MM.1S (cell line): ENCODE measurements around the gene EXOC6.

ENCODE experiments used
- EZH2 ChIP-seq: fragments of 300-600 bp; sonication (generic); optimal IDR thresholded peaks from 2 replicates; pipeline ENCODE3; 2017; ENCODE audit warnings: low read depth, mild to moderate bottlenecking, antibody characterized with exemption, low read length, mixed read lengths
- EZH2phosphoT487 ChIP-seq: fragments of 300-600 bp; sonication (generic); IDR thresholded peaks from 2 replicates; pipeline ENCODE4 v1.6.1; 2018; ENCODE audit warnings: antibody characterized with exemption, low read length
- TF ChIP-seq, protein P1 (sequence below): fragments of 300-600 bp; sonication (generic); IDR thresholded peaks from 2 replicates; pipeline ENCODE4 v1.5.1; 2016; ENCODE audit warnings: antibody characterized with exemption, low read length, mixed read lengths

- TF ChIP-seq, protein P1, sequence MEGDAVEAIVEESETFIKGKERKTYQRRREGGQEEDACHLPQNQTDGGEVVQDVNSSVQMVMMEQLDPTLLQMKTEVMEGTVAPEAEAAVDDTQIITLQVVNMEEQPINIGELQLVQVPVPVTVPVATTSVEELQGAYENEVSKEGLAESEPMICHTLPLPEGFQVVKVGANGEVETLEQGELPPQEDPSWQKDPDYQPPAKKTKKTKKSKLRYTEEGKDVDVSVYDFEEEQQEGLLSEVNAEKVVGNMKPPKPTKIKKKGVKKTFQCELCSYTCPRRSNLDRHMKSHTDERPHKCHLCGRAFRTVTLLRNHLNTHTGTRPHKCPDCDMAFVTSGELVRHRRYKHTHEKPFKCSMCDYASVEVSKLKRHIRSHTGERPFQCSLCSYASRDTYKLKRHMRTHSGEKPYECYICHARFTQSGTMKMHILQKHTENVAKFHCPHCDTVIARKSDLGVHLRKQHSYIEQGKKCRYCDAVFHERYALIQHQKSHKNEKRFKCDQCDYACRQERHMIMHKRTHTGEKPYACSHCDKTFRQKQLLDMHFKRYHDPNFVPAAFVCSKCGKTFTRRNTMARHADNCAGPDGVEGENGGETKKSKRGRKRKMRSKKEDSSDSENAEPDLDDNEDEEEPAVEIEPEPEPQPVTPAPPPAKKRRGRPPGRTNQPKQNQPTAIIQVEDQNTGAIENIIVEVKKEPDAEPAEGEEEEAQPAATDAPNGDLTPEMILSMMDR: no peak
- TF ChIP-seq EZH2: no peak
- no peak for TF ChIP-seq EZH2phosphoT487
Measured at GRCh38 chr10:92847202-92847864, 987 bp upstream of the EXOC6 start.
